ENCODE data around the gene NUS1. TPM values are rescaled to one million over a fixed set of nuclear protein-coding genes. Genes with fewer than 3 reads are reported as not detected.
"Not testable (repeated sequence)": the region's sequence is repeated elsewhere in the genome, so short reads cannot be mapped to it uniquely, and the experiment has no call there.

The NUS1 gene
- total RNA-seq, 2 experiments from 2014 or later, result 42.2 to 42.8 TPM

DNA sequence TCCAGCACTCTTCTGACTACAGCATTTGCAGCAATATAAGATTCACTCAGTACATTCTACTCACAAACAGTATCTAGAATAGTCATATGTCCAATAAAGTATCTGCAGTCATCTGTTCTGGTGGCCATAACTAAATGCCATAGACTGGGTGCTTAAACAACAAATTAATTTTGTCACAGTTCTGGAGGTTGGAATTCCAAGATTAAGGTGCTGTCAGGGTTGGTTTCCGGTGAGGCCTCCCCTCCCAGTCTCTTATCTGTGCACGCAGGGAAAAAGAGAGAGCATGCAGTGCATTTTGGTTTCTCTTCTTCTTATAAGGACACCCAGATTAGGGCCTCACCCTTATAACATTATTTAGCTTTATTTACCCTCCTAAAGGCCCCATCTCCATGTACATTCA lies 21.3 kb upstream of the NUS1 start:
- no peak overlapping the region for H3K27ac Mint-ChIP-seq
- TF ChIP-seq CTCF (IDR thresholded peaks at IDR 0.05), result no peak
- ATAC-seq (no peak), DNase-seq (no peak)
- no peaks in the 10 kb centered on the region for H3K27me3 Mint-ChIP-seq
- POLR2A ChIA-PET, result no interaction called here
- H3K4me1 Mint-ChIP-seq (ENCODE audit: low read depth), result peaks cover 9% of the 10 kb centered on the region
- H3K4me3 Mint-ChIP-seq, result no peak overlapping the region
- intact Hi-C loops (cut with micrococcal nuclease), result no loop called here
- CTCF ChIA-PET, result no interaction called here
- H3K36me3 Mint-ChIP-seq (ENCODE audit: low read depth), result peaks cover 13% of the 10 kb centered on the region
- H3K9me3 Mint-ChIP-seq, result no peaks in the 10 kb centered on the region

GRCh38 chr6:117655380-117655779 lies 19.9 kb upstream of the NUS1 start:
- intact Hi-C loops (cut with micrococcal nuclease), result no loop called here
- H3K27me3 Mint-ChIP-seq, result no peaks in the 10 kb centered on the region
- H3K27ac Mint-ChIP-seq, result no peak overlapping the region
- ChIA-PET POLR2A (no interaction called here), CTCF (interaction anchor here (1.2 kb wide), 1 partner anchor 205 kb away, joined by 3 read pairs; no protein-coding TSS in a partner anchor)
- H3K4me1 Mint-ChIP-seq (ENCODE audit: low read depth), result peaks cover 9% of the 10 kb centered on the region
- H3K36me3 Mint-ChIP-seq (ENCODE audit: low read depth), result peaks cover 13% of the 10 kb centered on the region
- DNase-seq, result no peak
- H3K9me3 Mint-ChIP-seq, result no peaks in the 10 kb centered on the region
- H3K4me3 Mint-ChIP-seq, result no peak overlapping the region
- no peak for ATAC-seq
- TF ChIP-seq CTCF (IDR thresholded peaks at IDR 0.05), result no peak

DNA sequence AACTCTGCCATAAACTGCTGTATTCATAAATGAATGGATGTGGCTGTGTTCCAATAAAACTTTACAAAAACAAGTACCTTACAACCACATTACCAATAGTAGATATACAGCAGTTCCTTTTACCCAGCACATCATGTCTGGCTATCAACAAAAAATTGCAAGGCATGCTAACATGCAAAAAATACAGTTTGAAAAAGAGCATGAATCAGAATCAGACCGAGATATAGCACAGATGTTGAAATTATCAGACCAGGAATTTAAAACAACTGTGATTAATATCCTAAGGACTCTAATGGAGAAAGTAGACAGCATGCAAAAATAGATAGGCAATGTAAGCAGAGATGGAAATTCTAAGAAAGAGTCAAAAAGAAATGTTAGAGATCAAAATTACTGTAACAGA lies 8.4 kb upstream of the NUS1 start:
- ChIA-PET CTCF (no interaction called here), POLR2A (no interaction called here)
- Mint-ChIP-seq H3K4me3 (no peak overlapping the region), H3K4me1 (ENCODE audit: low read depth) (no peaks in the 10 kb centered on the region), H3K27ac (no peak overlapping the region), H3K27me3 (no peaks in the 10 kb centered on the region), H3K36me3 (ENCODE audit: low read depth) (peaks cover 22% of the 10 kb centered on the region), H3K9me3 (no peaks in the 10 kb centered on the region)
- ATAC-seq (no peak), DNase-seq (no peak)
- TF ChIP-seq CTCF (IDR thresholded peaks at IDR 0.05), result no peak
- intact Hi-C loops (cut with micrococcal nuclease), result no loop called here

GRCh38 chr6:117668736-117669135 lies 6.5 kb upstream of the NUS1 start:
- CTCF ChIA-PET, result no interaction called here
- no peak for ATAC-seq
- POLR2A ChIA-PET, result no interaction called here
- Mint-ChIP-seq H3K36me3 (ENCODE audit: low read depth) (peaks cover 16% of the 10 kb centered on the region), H3K27ac (no peak overlapping the region), H3K9me3 (no peaks in the 10 kb centered on the region), H3K4me3 (no peak overlapping the region), H3K27me3 (no peaks in the 10 kb centered on the region), H3K4me1 (ENCODE audit: low read depth) (peaks cover 5% of the 10 kb centered on the region)
- intact Hi-C loops (cut with micrococcal nuclease), result no loop called here
- TF ChIP-seq CTCF (IDR thresholded peaks at IDR 0.05), result no peak
- DNase-seq, result no peak

DNA sequence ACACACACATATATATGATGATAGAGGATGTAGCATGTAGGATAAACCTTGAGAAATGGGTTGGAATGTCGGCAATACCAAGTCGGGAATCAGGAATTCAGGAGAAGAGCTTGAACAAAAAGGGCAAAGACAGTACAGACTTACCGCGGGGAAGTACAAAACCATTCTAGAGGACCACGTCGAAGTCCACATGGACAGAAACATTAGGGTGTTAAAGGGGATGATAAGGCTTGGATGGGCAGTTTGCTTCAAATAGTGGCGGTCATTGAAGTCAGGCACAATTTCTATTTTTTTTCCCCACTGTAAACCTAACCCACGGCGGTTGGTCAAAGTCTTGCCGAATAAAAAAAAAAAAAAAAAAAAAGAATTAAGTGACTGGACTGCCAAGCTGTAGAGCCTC lies 766 bp upstream of the NUS1 start:
- Mint-ChIP-seq H3K9me3 (peaks cover 6% of the 10 kb centered on the region), H3K4me1 (ENCODE audit: low read depth) (peaks cover 37% of the 10 kb centered on the region), H3K36me3 (ENCODE audit: low read depth) (peaks cover 31% of the 10 kb centered on the region), H3K4me3 (peak overlapping the region; percentile 95), H3K27me3 (no peaks in the 10 kb centered on the region), H3K27ac (peak overlapping the region; percentile 96)
- ChIA-PET CTCF (no interaction called here), POLR2A (no interaction called here)
- intact Hi-C loops (cut with micrococcal nuclease), result no loop called here
- ATAC-seq, result no peak
- DNase-seq, result no peak
- TF ChIP-seq CTCF (IDR thresholded peaks at IDR 0.05), result no peak

DNA sequence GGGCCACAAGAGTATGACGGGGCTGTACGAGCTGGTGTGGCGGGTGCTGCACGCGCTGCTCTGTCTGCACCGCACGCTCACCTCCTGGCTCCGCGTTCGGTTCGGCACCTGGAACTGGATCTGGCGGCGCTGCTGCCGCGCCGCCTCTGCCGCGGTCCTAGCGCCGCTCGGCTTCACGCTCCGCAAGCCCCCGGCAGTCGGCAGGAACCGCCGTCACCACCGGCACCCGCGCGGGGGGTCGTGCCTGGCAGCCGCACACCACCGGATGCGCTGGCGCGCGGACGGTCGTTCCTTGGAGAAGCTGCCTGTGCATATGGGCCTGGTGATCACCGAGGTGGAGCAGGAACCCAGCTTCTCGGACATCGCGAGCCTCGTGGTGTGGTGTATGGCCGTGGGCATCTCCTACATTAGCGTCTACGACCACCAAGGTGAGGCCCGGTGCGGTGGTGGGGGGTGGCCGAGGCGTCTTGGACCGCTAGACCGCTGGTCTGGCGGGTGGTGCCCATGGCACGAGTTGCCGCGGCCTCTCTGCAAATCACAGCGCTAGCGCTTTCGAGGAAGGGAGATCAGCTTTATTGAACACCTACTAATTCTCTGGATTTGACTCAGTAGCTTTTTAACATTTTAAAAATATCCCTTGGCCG lies 511 bp downstream of the NUS1 start:
- intact Hi-C loops (cut with micrococcal nuclease), result loop anchor here (5.0 kb wide), 1 partner anchor 73 kb away; the partner anchor contains the start of gene GOPC
- Mint-ChIP-seq H3K4me1 (ENCODE audit: low read depth) (peaks cover 50% of the 10 kb centered on the region), H3K27ac (peak overlapping the region; percentile 96), H3K36me3 (ENCODE audit: low read depth) (peaks cover 42% of the 10 kb centered on the region), H3K9me3 (peaks cover 14% of the 10 kb centered on the region), H3K4me3 (peak overlapping the region; percentile 95)
- POLR2A ChIA-PET, result interaction anchor here (0.9 kb wide), 1 partner anchor 74 kb away, joined by 3 read pairs; the partner anchor contains the start of gene GOPC
- CTCF ChIA-PET, H3K27me3 Mint-ChIP-seq: not testable (repeated sequence)
- ATAC-seq (peak; percentile 19), DNase-seq (peak; percentile 14)
